NB4 (cell line): ENCODE results near the gene GPR84.

Source experiments
- CTCF ChIP-seq: IDR thresholded peaks from one replicate; pipeline ENCODE4 v1.5.1; 2012; ENCODE audit warnings: low read depth, low read length
- MYC ChIP-seq: IDR thresholded peaks from 2 replicates; pipeline ENCODE4 v1.6.1; 2011; ENCODE audit warnings: low read depth, low read length

DNA sequence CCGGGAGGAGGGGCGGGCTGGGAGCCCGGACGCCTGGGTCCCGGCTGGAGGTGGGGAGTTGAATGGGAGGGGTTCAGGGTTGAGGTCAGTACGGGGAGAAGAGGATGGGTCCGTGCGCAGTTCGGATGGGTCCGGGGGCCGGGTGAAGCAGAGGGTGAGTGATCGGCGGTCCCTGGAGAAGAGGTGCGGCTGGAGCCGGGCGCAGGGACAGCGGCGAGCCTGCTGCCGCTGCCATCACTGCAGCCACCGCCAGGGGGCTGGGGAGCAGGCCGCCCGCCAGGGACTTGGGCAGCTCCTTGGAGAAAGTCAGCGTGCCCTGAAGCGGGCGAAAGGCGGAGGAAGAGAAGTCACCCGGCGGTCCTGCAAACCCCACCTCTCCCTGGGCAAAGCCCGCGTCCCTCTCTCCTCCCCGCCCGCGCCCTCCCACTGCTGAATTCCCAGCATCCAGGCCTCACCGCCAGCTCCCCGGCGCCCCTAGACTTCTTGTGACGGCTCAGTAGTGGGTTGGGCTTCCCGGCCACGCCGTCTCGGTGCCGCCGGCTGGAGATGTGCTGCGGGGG is 6.0 kb upstream of the GPR84 start:
- TF ChIP-seq CTCF: peak; percentile 69
- no peak for TF ChIP-seq MYC
